Hepatocyte (in vitro differentiated cells): ENCODE data around the gene WNT7B. TPM values are rescaled to one million over a fixed set of nuclear protein-coding genes. Genes with fewer than 3 reads are reported as not detected.

Source experiments
- DNase-seq: peaks from one replicate; pipeline ENCODE4 v3.0.0-alpha.2; 2016; ENCODE audit warnings: low spot score
- H2AFZ ChIP-seq: fragments of 200-600 bp; sonication (generic); 2 replicates; pipeline ENCODE4 v1.6.0; 2016; ENCODE audit warnings: antibody characterized with exemption, mild to moderate bottlenecking
- H3K27ac ChIP-seq: fragments of 200-600 bp; sonication (generic); 2 replicates; pipeline ENCODE4 v1.5.1; 2016; ENCODE audit warnings: mild to moderate bottlenecking
- H3K27me3 ChIP-seq: fragments of 200-600 bp; sonication (generic); 2 replicates; pipeline ENCODE4 v1.6.1; 2016
- H3K36me3 ChIP-seq: fragments of 200-600 bp; sonication (generic); replicated peaks from 2 replicates; pipeline ENCODE4 v1.5.1; 2016; ENCODE audit warnings: low read depth; ENCODE audit not compliant: insufficient read depth
- H3K4me1 ChIP-seq: fragments of 200-600 bp; sonication (generic); 2 replicates; pipeline ENCODE4 v1.5.1; 2016; ENCODE audit warnings: mild to moderate bottlenecking, moderate library complexity; ENCODE audit not compliant: insufficient read depth
- H3K4me2 ChIP-seq: fragments of 200-600 bp; sonication (generic); 2 replicates; pipeline ENCODE4 v1.6.0; 2016
- H3K4me3 ChIP-seq: fragments of 200-600 bp; sonication (generic); 2 replicates; pipeline ENCODE4 v1.5.1; 2016; ENCODE audit warnings: mild to moderate bottlenecking
- H3K79me2 ChIP-seq: fragments of 200-600 bp; sonication (generic); 2 replicates; pipeline ENCODE4 v1.6.0; 2017; ENCODE audit warnings: mild to moderate bottlenecking
- H3K9me2 ChIP-seq: fragments of 200-600 bp; sonication (generic); replicated peaks from 2 replicates; pipeline ENCODE4 v1.6.0; 2017; ENCODE audit warnings: mild to moderate bottlenecking; ENCODE audit not compliant: insufficient read depth
- H3K9me3 ChIP-seq: fragments of 200-600 bp; sonication (generic); 2 replicates; pipeline ENCODE4 v1.5.1; 2016; ENCODE audit warnings: low read depth, mild to moderate bottlenecking
- H4K20me1 ChIP-seq: fragments of 200-600 bp; sonication (generic); 2 replicates; pipeline ENCODE4 v1.6.0; 2016; ENCODE audit warnings: mild to moderate bottlenecking; ENCODE audit not compliant: insufficient read depth, poor library complexity, severe bottlenecking
- CTCF ChIP-seq: fragments of 200-600 bp; sonication (generic); IDR thresholded peaks from 2 replicates; pipeline ENCODE4 v1.5.1; 2016; ENCODE audit warnings: antibody characterized with exemption, mild to moderate bottlenecking; ENCODE audit not compliant: poor library complexity
- EZH2 ChIP-seq: fragments of 200-600 bp; sonication (generic); IDR thresholded peaks from 2 replicates; pipeline ENCODE4 v1.6.1; 2016; ENCODE audit warnings: antibody characterized with exemption, mild to moderate bottlenecking, borderline replicate concordance
- EZH2phosphoT487 ChIP-seq: fragments of 200-600 bp; sonication (generic); IDR thresholded peaks from one replicate; pipeline ENCODE4 v1.6.1; 2018; ENCODE audit warnings: antibody characterized with exemption, mild to moderate bottlenecking, low read depth, moderate library complexity; ENCODE audit not compliant: unreplicated experiment, severe bottlenecking
- WGBS: methylation state at CpG from one replicate; pipeline ENCODE4 v1.1.6; 2016; ENCODE audit warnings: low lambda C conversion rate; ENCODE audit errors: missing lambda C conversion rate; 5-methylcytosine and 5-hydroxymethylcytosine counted together
- polyA plus RNA-seq: library from polyadenylated mRNA; unstranded; fragments of >200 nt; fragmentation: Nextera tagmentation; extraction: Ambion mirVana; gene quantifications from 2 replicates; pipeline ENCODE4 v1.2.1, GENCODE V29; 2016
- total RNA-seq: library from RNA; depleted of rRNA; stranded (reverse); fragments of >200 nt; gene quantifications from 2 replicates; pipeline ENCODE4 v1.2.3, GENCODE V29; 2014

Gene WNT7B
- total and polyA plus RNA-seq, 2 experiments from 2014 or later = 1.9 to 2.4 TPM

- Histone ChIP-seq H2AFZ (no peak overlapping the region), H3K4me2 (no peak overlapping the region), H3K4me1 (peaks cover 5% of the 10 kb centered on the region), H3K9me3 (no peaks in the 10 kb centered on the region), H3K4me3 (no peak overlapping the region), H4K20me1 (no peaks in the 10 kb centered on the region), H3K9me2 (no peaks in the 10 kb centered on the region), H3K27ac (no peak overlapping the region), H3K36me3 (no peaks in the 10 kb centered on the region), H3K79me2 (no peaks in the 10 kb centered on the region), H3K27me3 (no peaks in the 10 kb centered on the region)
- WGBS = 91% methylated on average over 3 of the region's 3 CpGs
- no peak for DNase-seq
- TF ChIP-seq EZH2 (no peak), EZH2phosphoT487 (no peak), CTCF (no peak)
These were observed 15.8 kb upstream of the WNT7B start for GRCh38 chr22:45992737-45993136.

- no peak overlapping the region for H3K4me3 ChIP-seq
- 81% methylated on average over 7 of the region's 7 CpGs for WGBS
- no peak overlapping the region for H3K27ac ChIP-seq
- H3K4me1 ChIP-seq = no peaks in the 10 kb centered on the region
- no peaks in the 10 kb centered on the region for H3K9me2 ChIP-seq
- DNase-seq = no peak
- no peak overlapping the region for H3K4me2 ChIP-seq
- H4K20me1 ChIP-seq = no peaks in the 10 kb centered on the region
- no peaks in the 10 kb centered on the region for H3K9me3 ChIP-seq
- no peak overlapping the region for H2AFZ ChIP-seq
- no peaks in the 10 kb centered on the region for H3K27me3 ChIP-seq
- no peaks in the 10 kb centered on the region for H3K79me2 ChIP-seq
- H3K36me3 ChIP-seq = no peaks in the 10 kb centered on the region
- TF ChIP-seq CTCF = no peak
- TF ChIP-seq EZH2phosphoT487 = no peak
- no peak for TF ChIP-seq EZH2
These were observed 14.1 kb upstream of the WNT7B start for GRCh38 chr22:45991098-45991497.

GRCh38 chr22:45987136-45987861, 10.3 kb upstream of the WNT7B start:
- Histone ChIP-seq H4K20me1 (no peaks in the 10 kb centered on the region), H3K4me2 (no peak overlapping the region), H3K4me1 (no peaks in the 10 kb centered on the region), H3K9me3 (no peaks in the 10 kb centered on the region), H3K4me3 (no peak overlapping the region), H3K79me2 (no peaks in the 10 kb centered on the region), H3K9me2 (no peaks in the 10 kb centered on the region), H3K27me3 (no peaks in the 10 kb centered on the region), H2AFZ (no peak overlapping the region), H3K27ac (no peak overlapping the region), H3K36me3 (no peaks in the 10 kb centered on the region)
- no peak for TF ChIP-seq CTCF
- no peak for TF ChIP-seq EZH2
- TF ChIP-seq EZH2phosphoT487 = no peak
- no peak for DNase-seq
- WGBS = 58% methylated on average over 7 of the region's 7 CpGs
